Bone marrow (tissue), 2 donors: ENCODE data around the gene MZB1.

Experiments used
- DNase-seq, 2 donors: peaks; one replicate each; lab custom pipeline; 2025; lab: John Stamatoyannopoulos, UW

MZB1 gene, protein sequence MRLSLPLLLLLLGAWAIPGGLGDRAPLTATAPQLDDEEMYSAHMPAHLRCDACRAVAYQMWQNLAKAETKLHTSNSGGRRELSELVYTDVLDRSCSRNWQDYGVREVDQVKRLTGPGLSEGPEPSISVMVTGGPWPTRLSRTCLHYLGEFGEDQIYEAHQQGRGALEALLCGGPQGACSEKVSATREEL

GRCh38 chr5:139389701-139390638 lies at the start of gene MZB1:
MZB1 (minus strand) TSS chr5:139389913; CDS start chr5:139389856, 57 bp downstream.
- no peak for DNase-seq

GRCh38 chr5:139439013-139439903 lies 49.5 kb upstream of the MZB1 start, which contains the start of gene DNAJC18:
DNAJC18 (minus strand) TSS chr5:139439525; CDS start chr5:139439445, 80 bp downstream.
- DNase-seq, result peak; percentile 61

GRCh38 chr5:139438707-139439012 lies 48.9 kb upstream of the MZB1 start:
- no peak for DNase-seq

DNA sequence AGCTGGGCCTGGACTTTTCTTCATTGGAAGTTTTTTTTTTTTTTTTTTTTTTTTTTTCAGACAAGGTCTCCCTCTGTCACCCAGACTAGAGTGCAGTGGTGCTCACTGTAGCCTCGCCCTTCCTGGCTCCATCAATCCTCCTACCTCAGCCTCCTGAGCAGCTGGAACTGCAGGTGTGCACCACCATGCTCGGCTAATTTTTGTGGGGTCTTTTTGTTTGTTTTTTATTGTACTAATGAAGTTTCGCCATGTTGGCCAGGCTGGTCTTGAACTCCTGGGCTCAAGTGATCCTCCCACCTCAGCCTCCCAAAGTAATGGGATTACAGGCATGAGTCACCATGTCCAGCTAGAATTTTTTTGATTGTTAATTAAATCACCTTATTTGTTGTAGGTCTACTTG lies 46.0 kb upstream of the MZB1 start:
- DNase-seq, result no peak

GRCh38 chr5:139431706-139432105 lies 42.0 kb upstream of the MZB1 start:
- DNase-seq, result no peak

DNA sequence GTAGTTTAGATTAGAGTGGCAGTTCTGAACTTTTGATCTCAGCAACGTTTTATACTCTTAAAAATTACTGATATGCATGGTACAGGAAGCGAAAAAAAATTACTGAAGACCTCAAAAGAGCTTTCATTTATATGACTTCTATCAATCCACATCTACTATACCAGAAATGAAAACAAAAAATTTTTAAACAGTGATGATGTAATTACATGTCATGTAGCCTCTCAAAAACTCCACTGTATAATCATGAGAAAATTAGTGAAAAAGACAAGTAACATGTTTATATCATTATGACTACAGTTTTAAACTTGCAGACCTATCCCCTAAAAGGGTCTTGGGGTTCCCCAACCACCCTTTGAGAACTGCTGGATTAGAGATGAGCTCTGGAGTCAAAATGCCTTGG lies 40.3 kb upstream of the MZB1 start:
- no peak for DNase-seq

GRCh38 chr5:139426203-139426885 lies 36.6 kb upstream of the MZB1 start:
- DNase-seq, result no peak

DNA sequence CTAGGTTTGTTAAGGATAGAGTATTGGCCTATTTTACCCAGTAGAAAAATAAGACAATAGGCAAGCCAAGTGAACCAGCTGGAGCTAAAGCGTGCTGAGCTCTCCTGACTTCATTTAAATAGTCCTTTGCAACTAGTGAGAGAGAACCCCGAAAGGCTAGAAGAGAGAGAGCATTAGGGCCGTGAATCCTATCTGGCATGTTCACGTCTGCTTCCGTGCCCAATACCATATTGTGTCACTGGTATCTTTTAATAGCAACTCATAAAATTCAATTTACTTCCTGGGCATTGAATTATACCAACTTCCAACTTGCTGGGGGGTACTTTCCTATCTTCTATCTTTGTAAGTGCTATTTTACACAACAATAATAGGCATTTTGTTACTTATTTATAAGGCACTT lies 35.8 kb upstream of the MZB1 start:
- DNase-seq, result no peak

GRCh38 chr5:139422307-139422893 lies 32.7 kb upstream of the MZB1 start:
- peak in 1 of 2 donors; percentile 78 for DNase-seq

DNA sequence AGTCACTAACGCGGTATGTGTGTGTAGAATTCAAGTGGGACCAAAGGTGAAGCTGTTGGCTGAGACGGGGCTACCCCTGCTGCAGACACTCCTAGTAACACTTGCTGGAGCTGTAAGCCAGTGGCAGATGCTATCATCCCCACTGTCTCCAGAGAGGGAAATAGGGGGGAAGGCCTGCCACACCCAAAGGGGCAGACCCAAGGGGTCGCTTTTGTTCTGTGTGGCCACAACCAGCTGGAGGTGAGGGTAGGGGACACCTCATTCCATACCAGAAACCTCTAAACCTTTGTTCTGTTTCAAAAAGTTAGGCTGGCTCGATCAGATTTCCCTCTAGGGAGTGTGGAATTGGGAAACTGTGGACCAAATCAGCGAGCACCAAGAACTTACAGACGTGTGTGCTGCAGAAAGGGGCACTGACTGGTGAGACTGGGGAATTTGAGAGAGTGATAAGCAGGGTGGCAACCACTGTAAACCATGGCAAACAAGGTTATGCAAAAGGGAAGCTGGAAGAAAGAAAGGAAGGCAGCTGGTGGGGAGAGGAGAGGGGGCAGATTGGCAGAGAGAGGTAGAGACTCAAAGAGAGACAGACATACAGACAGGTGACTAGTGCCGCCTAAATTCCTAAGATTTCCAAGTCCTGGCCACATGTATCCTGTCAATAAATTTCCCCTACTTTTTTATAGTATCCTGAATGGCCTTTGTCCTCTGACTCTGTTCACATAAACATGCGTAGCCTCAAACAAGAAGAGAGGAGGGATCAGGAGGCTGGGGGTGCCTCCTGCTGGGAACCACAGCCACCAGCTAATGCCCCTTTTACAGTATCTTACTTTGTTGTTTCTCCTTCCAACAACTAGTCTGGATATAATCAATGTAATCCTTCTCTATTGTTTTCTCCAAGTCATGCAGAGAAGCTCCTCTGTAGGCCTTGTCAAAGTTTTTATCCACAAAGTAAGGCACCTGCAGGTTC lies 29.8 kb upstream of the MZB1 start:
- DNase-seq, result peak in 1 of 2 donors; percentile 21

DNA sequence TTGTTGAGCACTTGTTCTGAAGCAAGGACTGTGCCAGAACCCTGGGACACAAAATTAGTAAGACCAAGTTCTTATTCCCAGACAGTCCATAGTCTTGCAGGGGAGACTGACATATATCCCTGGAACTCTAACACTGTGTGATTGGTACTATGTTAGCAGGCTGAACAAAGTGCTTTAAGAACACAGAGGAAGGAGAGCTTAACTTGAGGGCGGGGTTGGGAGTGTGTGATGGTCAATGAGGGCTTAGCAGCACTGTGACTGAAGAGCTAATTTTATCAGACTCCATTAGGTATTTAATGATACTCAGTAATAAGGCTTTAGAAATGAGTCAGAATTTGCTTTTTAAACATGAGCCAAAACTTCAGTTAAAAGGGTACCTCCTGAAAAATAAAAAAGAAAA lies 29.1 kb upstream of the MZB1 start:
- DNase-seq, result no peak

DNA sequence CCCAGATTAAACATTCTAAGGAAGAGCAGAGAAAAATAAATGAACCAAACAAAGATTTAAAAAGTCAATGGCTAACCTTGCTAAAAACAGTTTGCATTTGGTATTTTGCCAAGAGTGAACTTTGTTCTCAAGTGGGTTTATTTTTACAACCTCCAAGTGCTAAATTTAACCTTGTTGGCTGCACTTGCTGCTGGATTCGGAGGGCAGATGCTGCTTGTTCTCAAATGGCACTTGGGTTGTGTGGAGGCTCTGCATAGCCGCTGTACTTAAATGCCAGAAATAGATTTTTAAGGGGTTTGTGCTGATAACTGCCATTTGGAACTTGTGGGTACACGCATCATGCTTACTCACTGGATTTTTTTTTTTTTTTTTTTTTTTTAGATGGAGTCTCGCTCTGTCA lies 27.5 kb upstream of the MZB1 start:
- peak in 1 of 2 donors; percentile 64 for DNase-seq

DNA sequence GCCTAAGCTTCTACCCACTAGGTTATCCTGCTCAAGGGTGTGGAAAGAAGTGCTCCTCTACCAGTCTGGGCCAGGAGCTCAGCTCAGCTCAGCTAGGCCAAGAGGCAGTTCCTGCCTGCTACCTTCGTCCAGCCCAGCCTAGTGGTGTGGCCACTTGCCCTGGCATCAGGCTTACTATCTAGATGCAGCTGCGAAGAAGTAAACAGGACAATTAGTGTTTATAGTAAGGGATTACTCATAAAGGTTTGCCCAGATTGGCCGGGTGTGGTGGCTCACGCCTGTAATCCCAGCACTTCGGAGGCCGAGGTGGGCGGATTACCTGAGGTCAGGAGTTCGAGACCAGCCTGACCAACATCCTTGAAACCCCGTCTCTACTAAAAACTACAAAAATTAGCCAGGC lies 26.9 kb upstream of the MZB1 start:
- DNase-seq, result no peak

GRCh38 chr5:139415869-139416268 lies 26.2 kb upstream of the MZB1 start:
- DNase-seq, result no peak

- no peak for DNase-seq
These were observed 25.6 kb upstream of the MZB1 start for GRCh38 chr5:139415221-139415861.

GRCh38 chr5:139414581-139415130 lies 24.9 kb upstream of the MZB1 start:
- no peak for DNase-seq

DNA sequence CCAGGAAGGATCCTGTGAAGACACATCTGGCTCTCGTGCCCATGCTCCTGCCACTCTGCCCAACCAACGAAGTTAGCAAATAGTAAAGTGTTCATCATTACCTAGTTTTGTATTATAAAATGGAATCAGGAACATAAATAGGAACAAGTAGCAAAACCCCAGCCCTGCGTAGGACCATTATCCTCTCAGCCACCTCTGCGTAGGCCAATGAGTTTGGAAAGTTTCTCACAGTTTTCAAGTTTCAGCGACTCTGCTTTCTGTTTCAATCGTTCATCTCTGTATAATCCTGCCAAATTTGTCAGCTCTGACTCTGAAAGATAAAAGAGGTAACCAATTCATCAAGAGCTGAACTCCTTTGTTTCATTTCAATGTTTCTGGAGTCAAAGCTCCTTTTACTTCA lies 24.2 kb upstream of the MZB1 start:
- no peak for DNase-seq

- no peak for DNase-seq
These were observed 23.4 kb upstream of the MZB1 start for GRCh38 chr5:139413153-139413552.
